Prostate gland (tissue), 2 donors: ENCODE measurements around the gene TNP2.

Experiments used
- POLR2A ChIP-seq: fragments of 450-650 bp; IDR thresholded peaks from one replicate; pipeline ENCODE4 v1.6.1; 2016; ENCODE audit warnings: antibody characterized with exemption, mild to moderate bottlenecking
- POLR2AphosphoS5 ChIP-seq: sonication (generic); formaldehyde crosslinking; IDR thresholded peaks from one replicate; pipeline ENCODE4 v1.6.1; 2017; ENCODE audit warnings: antibody characterized with exemption
- TF ChIP-seq, protein P1 (sequence below), 4 experiments: fragments of 200-600 bp in 2 of 4; fragments of 450-650 bp in 2 of 4; sonication (generic) in 2 of 4; IDR thresholded peaks; 1 replicate in 3 of 4; 2 replicates in 1 of 4; pipeline ENCODE4 v1.5.1; 2016 to 2019; ENCODE audit warnings: antibody characterized with exemption in 4 of 4, mild to moderate bottlenecking in 2 of 4, moderate library complexity in 2 of 4

DNA sequence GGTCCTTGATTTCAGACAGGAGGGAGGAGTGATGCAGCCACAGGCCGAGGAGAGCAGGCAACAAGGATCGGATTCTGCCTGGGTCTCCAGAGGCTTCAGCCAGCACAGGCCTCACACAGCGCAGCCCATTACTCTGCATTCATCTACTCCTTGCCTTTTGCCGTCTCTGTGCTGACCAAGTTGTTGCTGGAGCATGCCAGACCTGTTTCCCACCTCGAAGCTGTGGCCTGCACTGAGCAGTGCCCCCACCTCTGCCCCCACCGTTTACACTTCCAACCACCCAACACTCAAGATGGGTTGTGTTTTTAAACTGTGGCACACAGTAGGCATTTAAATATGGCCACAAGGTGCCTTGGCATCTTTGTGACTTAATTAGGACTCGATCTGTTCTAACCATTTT is 5.8 kb upstream of the TNP2 start:
- TF ChIP-seq, protein P1, sequence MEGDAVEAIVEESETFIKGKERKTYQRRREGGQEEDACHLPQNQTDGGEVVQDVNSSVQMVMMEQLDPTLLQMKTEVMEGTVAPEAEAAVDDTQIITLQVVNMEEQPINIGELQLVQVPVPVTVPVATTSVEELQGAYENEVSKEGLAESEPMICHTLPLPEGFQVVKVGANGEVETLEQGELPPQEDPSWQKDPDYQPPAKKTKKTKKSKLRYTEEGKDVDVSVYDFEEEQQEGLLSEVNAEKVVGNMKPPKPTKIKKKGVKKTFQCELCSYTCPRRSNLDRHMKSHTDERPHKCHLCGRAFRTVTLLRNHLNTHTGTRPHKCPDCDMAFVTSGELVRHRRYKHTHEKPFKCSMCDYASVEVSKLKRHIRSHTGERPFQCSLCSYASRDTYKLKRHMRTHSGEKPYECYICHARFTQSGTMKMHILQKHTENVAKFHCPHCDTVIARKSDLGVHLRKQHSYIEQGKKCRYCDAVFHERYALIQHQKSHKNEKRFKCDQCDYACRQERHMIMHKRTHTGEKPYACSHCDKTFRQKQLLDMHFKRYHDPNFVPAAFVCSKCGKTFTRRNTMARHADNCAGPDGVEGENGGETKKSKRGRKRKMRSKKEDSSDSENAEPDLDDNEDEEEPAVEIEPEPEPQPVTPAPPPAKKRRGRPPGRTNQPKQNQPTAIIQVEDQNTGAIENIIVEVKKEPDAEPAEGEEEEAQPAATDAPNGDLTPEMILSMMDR (IDR thresholded peaks at IDR 0.05), result no peak
- TF ChIP-seq POLR2A (no peak), POLR2AphosphoS5 (no peak)
